IPS DF 6.9 (cell line): ENCODE results near the gene KCNAB2.

Source experiments
- DNase-seq: peaks from one replicate; pipeline ENCODE4 v3.0.0-alpha.2; 2013; ENCODE audit warnings: low read depth, low spot score
- H3K27ac ChIP-seq: one replicate; pipeline ENCODE4 v1.5.1; 2013; ENCODE audit warnings: low read length, control low read depth
- H3K27me3 ChIP-seq: 2 replicates; pipeline ENCODE4 v1.6.1; 2013; ENCODE audit warnings: mild to moderate bottlenecking, low read length; ENCODE audit not compliant: control insufficient read depth, insufficient read depth
- H3K36me3 ChIP-seq: 2 replicates; pipeline ENCODE4 v1.6.1; 2013; ENCODE audit warnings: low read length; ENCODE audit not compliant: control insufficient read depth, insufficient read depth
- H3K4me1 ChIP-seq: 2 replicates; pipeline ENCODE4 v1.6.1; 2013; ENCODE audit warnings: low read length; ENCODE audit not compliant: control insufficient read depth, insufficient read depth
- H3K4me3 ChIP-seq: 2 replicates; pipeline ENCODE4 v1.5.1; 2013; ENCODE audit warnings: mild to moderate bottlenecking, low read length
- H3K9me3 ChIP-seq: 2 replicates; pipeline ENCODE4 v1.6.1; 2013; ENCODE audit warnings: low read length, inconsistent platforms; ENCODE audit not compliant: control insufficient read depth, insufficient read depth
- WGBS: extraction: QIAGEN DNeasy Blood & Tissue Kit; methylation state at CpG from one replicate; pipeline ENCODE4 v1.1.7; 2013; ENCODE audit warnings: mixed read lengths, missing lambda C conversion rate; ENCODE audit not compliant: insufficient read length, insufficient coverage; 5-methylcytosine and 5-hydroxymethylcytosine counted together

KCNAB2 gene

GRCh38 chr1:6081901-6082300 is 36.2 kb downstream of the KCNAB2 start:
- Histone ChIP-seq H3K36me3 (no peaks in the 10 kb centered on the region), H3K4me1 (peaks cover 2% of the 10 kb centered on the region; the same call in 1 of the 2 replicates), H3K9me3 (no peaks in the 10 kb centered on the region), H3K27ac (no peak overlapping the region), H3K4me3 (no peak overlapping the region), H3K27me3 (no peaks in the 10 kb centered on the region)
- no CpG with 5 or more reads among the region's 12 CpGs for WGBS
- DNase-seq: no peak

GRCh38 chr1:6082430-6082971 is 36.8 kb downstream of the KCNAB2 start:
- WGBS: no CpG with 5 or more reads among the region's 10 CpGs
- H3K36me3 ChIP-seq: no peaks in the 10 kb centered on the region
- H3K4me3 ChIP-seq: no peak overlapping the region
- DNase-seq: no peak
- peaks cover 2% of the 10 kb centered on the region; the same call in 1 of the 2 replicates for H3K4me1 ChIP-seq
- no peaks in the 10 kb centered on the region for H3K27me3 ChIP-seq
- H3K27ac ChIP-seq: no peak overlapping the region
- no peaks in the 10 kb centered on the region for H3K9me3 ChIP-seq

DNA sequence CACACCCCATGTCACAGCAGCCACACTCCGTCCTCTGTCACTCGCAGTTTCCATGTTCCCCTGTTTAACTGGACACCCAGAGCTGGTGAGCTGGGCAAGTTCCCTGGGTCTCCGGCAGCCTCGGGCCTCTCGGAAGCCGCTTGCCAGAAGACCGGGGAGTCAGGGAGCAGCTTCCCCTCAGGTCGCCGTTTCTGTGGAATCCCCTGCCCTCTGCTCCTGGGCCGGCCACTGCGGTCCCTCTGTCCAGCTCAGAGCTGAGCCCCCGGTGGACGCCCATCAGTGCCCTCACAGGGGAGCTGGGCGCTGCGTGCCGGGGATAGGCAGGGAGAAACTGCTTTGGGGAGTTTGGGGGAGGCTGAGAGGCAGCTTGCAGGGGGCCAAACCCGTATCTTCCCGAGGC is 37.7 kb downstream of the KCNAB2 start:
- Histone ChIP-seq H3K27me3 (no peaks in the 10 kb centered on the region), H3K36me3 (no peaks in the 10 kb centered on the region)

GRCh38 chr1:6083801-6084446 is 38.2 kb downstream of the KCNAB2 start:
- H3K27me3 ChIP-seq: no peaks in the 10 kb centered on the region
- no CpG with 5 or more reads among the region's 12 CpGs for WGBS

More for the DNA sequence above, 37.7 kb downstream of the KCNAB2 start:
- no peaks in the 10 kb centered on the region; the same call in 1 of the 2 replicates for H3K4me1 ChIP-seq
- no peak for DNase-seq
- WGBS: no CpG with 5 or more reads among the region's 18 CpGs
- H3K9me3 ChIP-seq: no peaks in the 10 kb centered on the region
- H3K4me3 ChIP-seq: no peak overlapping the region
- no peak overlapping the region for H3K27ac ChIP-seq

GRCh38 chr1:6084781-6085495 is 39.2 kb downstream of the KCNAB2 start:
- Histone ChIP-seq H3K4me1 (no peaks in the 10 kb centered on the region; the same call in 1 of the 2 replicates), H3K36me3 (no peaks in the 10 kb centered on the region), H3K4me3 (no peak overlapping the region), H3K27me3 (no peaks in the 10 kb centered on the region), H3K9me3 (no peaks in the 10 kb centered on the region), H3K27ac (no peak overlapping the region)
- no peak for DNase-seq
- WGBS: no CpG with 5 or more reads among the region's 18 CpGs

More at GRCh38 chr1:6083801-6084446, 38.2 kb downstream of the KCNAB2 start:
- no peaks in the 10 kb centered on the region; the same call in 1 of the 2 replicates for H3K4me1 ChIP-seq
- H3K4me3 ChIP-seq: no peak overlapping the region
- no peak for DNase-seq
- H3K27ac ChIP-seq: no peak overlapping the region
- no peaks in the 10 kb centered on the region for H3K36me3 ChIP-seq
- H3K9me3 ChIP-seq: no peaks in the 10 kb centered on the region

- WGBS: no CpG with 5 or more reads among the region's 13 CpGs
- H3K4me3 ChIP-seq: no peak overlapping the region
Measured at GRCh38 chr1:6085666-6086065, 40.0 kb downstream of the KCNAB2 start.

GRCh38 chr1:6086358-6086757 is 40.7 kb downstream of the KCNAB2 start:
- Histone ChIP-seq H3K4me3 (no peak overlapping the region), H3K27me3 (no peaks in the 10 kb centered on the region), H3K36me3 (no peaks in the 10 kb centered on the region), H3K4me1 (no peaks in the 10 kb centered on the region), H3K9me3 (no peaks in the 10 kb centered on the region), H3K27ac (no peak overlapping the region)
- DNase-seq: no peak
- no CpG with 5 or more reads among the region's 13 CpGs for WGBS

More at GRCh38 chr1:6085666-6086065, 40.0 kb downstream of the KCNAB2 start:
- H3K27me3 ChIP-seq: no peaks in the 10 kb centered on the region
- DNase-seq: no peak
- no peak overlapping the region for H3K27ac ChIP-seq
- no peaks in the 10 kb centered on the region for H3K36me3 ChIP-seq
- no peaks in the 10 kb centered on the region for H3K9me3 ChIP-seq
- H3K4me1 ChIP-seq: no peaks in the 10 kb centered on the region; the same call in 1 of the 2 replicates

GRCh38 chr1:6086762-6087376 is 41.2 kb downstream of the KCNAB2 start:
- no peaks in the 10 kb centered on the region for H3K9me3 ChIP-seq
- no CpG with 5 or more reads among the region's 15 CpGs for WGBS
- H3K4me3 ChIP-seq: no peak overlapping the region
- H3K36me3 ChIP-seq: no peaks in the 10 kb centered on the region
- no peak overlapping the region for H3K27ac ChIP-seq
- no peak for DNase-seq
- no peaks in the 10 kb centered on the region for H3K27me3 ChIP-seq
- H3K4me1 ChIP-seq: no peaks in the 10 kb centered on the region

DNA sequence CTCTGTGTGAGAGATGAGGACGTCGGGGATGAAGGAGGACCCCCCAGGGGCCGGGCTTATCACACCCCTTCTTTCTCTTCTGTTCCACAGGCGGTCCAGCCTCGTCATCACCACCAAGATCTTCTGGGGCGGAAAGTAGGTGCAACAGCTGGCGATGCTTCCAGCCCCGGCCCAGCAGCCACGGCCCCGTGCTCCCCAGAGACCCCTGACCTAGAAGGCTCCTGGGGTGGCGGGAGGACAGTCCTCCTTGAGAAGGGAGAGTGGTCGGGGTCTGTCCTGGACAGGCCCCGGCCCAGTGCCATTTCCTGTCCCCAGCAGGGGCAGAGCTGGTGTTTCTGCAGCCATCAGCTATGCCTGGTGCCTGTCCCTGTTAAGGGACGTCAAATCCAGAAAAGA is 41.7 kb downstream of the KCNAB2 start:
- no peaks in the 10 kb centered on the region for H3K36me3 ChIP-seq
- no peaks in the 10 kb centered on the region for H3K4me1 ChIP-seq
- no CpG with 5 or more reads among the region's 14 CpGs for WGBS
- no peaks in the 10 kb centered on the region for H3K27me3 ChIP-seq
- no peak overlapping the region for H3K4me3 ChIP-seq
- H3K9me3 ChIP-seq: no peaks in the 10 kb centered on the region
- DNase-seq: no peak
- H3K27ac ChIP-seq: no peak overlapping the region

DNA sequence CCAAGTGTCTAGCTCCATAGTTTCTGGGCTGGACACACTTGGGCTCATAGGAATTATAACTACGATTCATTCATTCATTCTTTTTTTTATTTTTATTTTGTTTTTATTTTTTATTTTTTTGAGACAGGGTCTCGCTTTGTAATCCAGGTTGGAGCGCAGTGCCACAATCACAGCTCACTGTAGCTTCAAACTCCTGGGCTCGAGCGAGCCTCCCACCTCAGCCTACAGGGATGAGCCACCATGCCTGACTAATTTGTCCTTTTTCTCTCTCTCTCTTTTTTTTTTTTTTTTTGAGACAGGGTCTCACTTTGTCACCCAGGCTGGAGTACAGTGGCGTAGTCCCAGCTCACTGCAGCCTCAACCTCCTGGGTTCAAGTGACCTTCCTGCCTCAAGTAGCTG is 42.3 kb downstream of the KCNAB2 start:
- H3K27ac ChIP-seq: no peak overlapping the region
- no peak for DNase-seq
- H3K27me3 ChIP-seq: no peaks in the 10 kb centered on the region
- no peak overlapping the region for H3K4me3 ChIP-seq
- no peaks in the 10 kb centered on the region for H3K9me3 ChIP-seq
- WGBS: no CpG with 5 or more reads among the region's 6 CpGs
- no peaks in the 10 kb centered on the region for H3K4me1 ChIP-seq
- H3K36me3 ChIP-seq: no peaks in the 10 kb centered on the region
